SH-SY5Y (cell line): Measurements from ENCODE around the gene ZNF365.

Source experiments
- GATA2 ChIP-seq: IDR thresholded peaks from 2 replicates; pipeline ENCODE4 v1.6.1; 2011; ENCODE audit warnings: mild to moderate bottlenecking, low read depth, low read length
- GATA3 ChIP-seq: IDR thresholded peaks from 2 replicates; pipeline ENCODE4 v1.6.1; 2011; ENCODE audit warnings: low read depth, mild to moderate bottlenecking, low read length, moderate library complexity

GRCh38 chr10:62437696-62438095, 63.5 kb downstream of the ZNF365 start:
- TF ChIP-seq GATA3 (no peak), GATA2 (no peak)
